ENCODE data around the gene CCNDBP1.
"Not testable (repeated sequence)": the region's sequence is repeated elsewhere in the genome, so short reads cannot be mapped to it uniquely, and the experiment has no call there.

The CCNDBP1 gene

GRCh38 chr15:43151688-43152087, 33.5 kb upstream of the CCNDBP1 start:
- no peak for DNase-seq
- peaks cover 57% of the 10 kb centered on the region for H3K36me3 ChIP-seq
- no peak overlapping the region for H3K27ac ChIP-seq
- no peaks in the 10 kb centered on the region for H3K9me3 ChIP-seq (ENCODE audit: severe bottlenecking)
- H3K27me3 ChIP-seq (ENCODE audit: insufficient read depth, low read depth, severe bottlenecking), result no peaks in the 10 kb centered on the region
- H3K4me3 ChIP-seq (ENCODE audit: low read depth, low read length), result no peak overlapping the region
- TF ChIP-seq CTCF (IDR thresholded peaks at IDR 0.05; ENCODE audit: low read depth, low read length), result no peak

- H3K27ac ChIP-seq, result no peak overlapping the region
- no peak for DNase-seq
- no peaks in the 10 kb centered on the region for H3K27me3 ChIP-seq (ENCODE audit: insufficient read depth, low read depth, severe bottlenecking)
- no peaks in the 10 kb centered on the region for H3K9me3 ChIP-seq (ENCODE audit: severe bottlenecking)
- no peak overlapping the region for H3K4me3 ChIP-seq (ENCODE audit: low read depth, low read length)
- TF ChIP-seq CTCF (IDR thresholded peaks at IDR 0.05; ENCODE audit: low read depth, low read length), result no peak
- H3K36me3 ChIP-seq, result peaks cover 58% of the 10 kb centered on the region
Measured at GRCh38 chr15:43153269-43153668, 31.9 kb upstream of the CCNDBP1 start.

GRCh38 chr15:43165801-43166325, 19.3 kb upstream of the CCNDBP1 start:
- Histone ChIP-seq H3K27me3 (ENCODE audit: insufficient read depth, low read depth, severe bottlenecking) (no peaks in the 10 kb centered on the region), H3K36me3 (peaks cover 21% of the 10 kb centered on the region), H3K27ac (no peak overlapping the region), H3K9me3 (ENCODE audit: severe bottlenecking) (no peaks in the 10 kb centered on the region), H3K4me3 (ENCODE audit: low read depth, low read length) (no peak overlapping the region)
- no peak for TF ChIP-seq CTCF (IDR thresholded peaks at IDR 0.05; ENCODE audit: low read depth, low read length)
- no peak for DNase-seq

GRCh38 chr15:43167261-43167660, 17.9 kb upstream of the CCNDBP1 start:
- not testable (repeated sequence) for H3K4me3 ChIP-seq (ENCODE audit: low read depth, low read length); DNase-seq; H3K27ac ChIP-seq; H3K27me3 ChIP-seq (ENCODE audit: insufficient read depth, low read depth, severe bottlenecking); H3K9me3 ChIP-seq (ENCODE audit: severe bottlenecking)
- H3K36me3 ChIP-seq, result peaks cover 19% of the 10 kb centered on the region

GRCh38 chr15:43168192-43169107, 16.8 kb upstream of the CCNDBP1 start:
- TF ChIP-seq CTCF (IDR thresholded peaks at IDR 0.05; ENCODE audit: low read depth, low read length), result no peak

GRCh38 chr15:43169888-43170287, 15.3 kb upstream of the CCNDBP1 start:
- Histone ChIP-seq H3K4me3 (ENCODE audit: low read depth, low read length) (no peak overlapping the region), H3K36me3 (peaks cover 20% of the 10 kb centered on the region), H3K27me3 (ENCODE audit: insufficient read depth, low read depth, severe bottlenecking) (no peaks in the 10 kb centered on the region), H3K9me3 (ENCODE audit: severe bottlenecking) (no peaks in the 10 kb centered on the region), H3K27ac (no peak overlapping the region)
- no peak for DNase-seq
- TF ChIP-seq CTCF (IDR thresholded peaks at IDR 0.05; ENCODE audit: low read depth, low read length), result no peak

More at GRCh38 chr15:43168192-43169107, 16.8 kb upstream of the CCNDBP1 start:
- no peaks in the 10 kb centered on the region for H3K27me3 ChIP-seq (ENCODE audit: insufficient read depth, low read depth, severe bottlenecking)
- H3K27ac ChIP-seq, result no peak overlapping the region
- H3K36me3 ChIP-seq, result peaks cover 23% of the 10 kb centered on the region
- no peak overlapping the region for H3K4me3 ChIP-seq (ENCODE audit: low read depth, low read length)
- DNase-seq, result no peak
- no peaks in the 10 kb centered on the region for H3K9me3 ChIP-seq (ENCODE audit: severe bottlenecking)

GRCh38 chr15:43175656-43176309, 9.4 kb upstream of the CCNDBP1 start:
- not testable (repeated sequence) for DNase-seq; H3K27me3 ChIP-seq (ENCODE audit: insufficient read depth, low read depth, severe bottlenecking); H3K27ac ChIP-seq; H3K9me3 ChIP-seq (ENCODE audit: severe bottlenecking); H3K4me3 ChIP-seq (ENCODE audit: low read depth, low read length)
- peaks cover 15% of the 10 kb centered on the region for H3K36me3 ChIP-seq

GRCh38 chr15:43177147-43177546, 8.1 kb upstream of the CCNDBP1 start:
- DNase-seq; H3K9me3 ChIP-seq (ENCODE audit: severe bottlenecking); H3K27ac ChIP-seq; H3K4me3 ChIP-seq (ENCODE audit: low read depth, low read length); H3K27me3 ChIP-seq (ENCODE audit: insufficient read depth, low read depth, severe bottlenecking): not testable (repeated sequence)
- peaks cover 13% of the 10 kb centered on the region for H3K36me3 ChIP-seq

Data from WERI-Rb-1 (cell line).